Endothelial cell (in vitro differentiated cells): ENCODE measurements around the gene RGS17. TPM values are rescaled to one million over a fixed set of nuclear protein-coding genes. Genes with fewer than 3 reads are reported as not detected.
"Not testable (repeated sequence)": the region's sequence is repeated elsewhere in the genome, so short reads cannot be mapped to it uniquely, and the experiment has no call there.

Source experiments
- DNase-seq: peaks from one replicate; pipeline ENCODE4 v3.0.0; 2021; ENCODE audit warnings: low spot score
- H3K27ac Mint-ChIP-seq: one replicate; pipeline ENCODE4 v1.8.0; 2021; ENCODE audit warnings: mixed read lengths, inconsistent platforms; ENCODE audit not compliant: unreplicated experiment
- H3K27me3 Mint-ChIP-seq: one replicate; pipeline ENCODE4 v1.8.0; 2021; ENCODE audit warnings: mild to moderate bottlenecking, moderate library complexity, mixed read lengths, inconsistent platforms; ENCODE audit not compliant: unreplicated experiment
- H3K36me3 Mint-ChIP-seq: one replicate; pipeline ENCODE4 v1.8.0; 2021; ENCODE audit warnings: mild to moderate bottlenecking, low read depth, mixed read lengths, inconsistent platforms; ENCODE audit not compliant: unreplicated experiment
- H3K4me1 Mint-ChIP-seq: one replicate; pipeline ENCODE4 v1.8.0; 2021; ENCODE audit warnings: mild to moderate bottlenecking, mixed read lengths, inconsistent platforms; ENCODE audit not compliant: unreplicated experiment
- H3K4me3 Mint-ChIP-seq: one replicate; pipeline ENCODE4 v1.8.0; 2021; ENCODE audit warnings: mild to moderate bottlenecking, mixed read lengths, inconsistent platforms; ENCODE audit not compliant: unreplicated experiment
- H3K9me3 Mint-ChIP-seq: one replicate; pipeline ENCODE4 v1.8.0; 2021; ENCODE audit warnings: mixed read lengths, inconsistent platforms; ENCODE audit not compliant: unreplicated experiment
- CTCF ChIP-seq: fragments of 200-600 bp; sonication (generic); IDR thresholded peaks from one replicate; pipeline ENCODE4 v1.5.0; 2021; ENCODE audit warnings: antibody characterized with exemption; ENCODE audit not compliant: unreplicated experiment
- total RNA-seq: library from RNA; stranded (reverse); fragmentation: NEBNext Ultra II Directional; extraction: Animal tissue kit (Norgen Biotek cat#: 25700); gene quantifications from one replicate; pipeline ENCODE4 v1.2.1, GENCODE V29; 2021; ENCODE audit not compliant: unreplicated experiment

The RGS17 gene
- total RNA-seq, 1 donor from 2014 or later: 12.0 TPM

- Mint-ChIP-seq H3K27me3 (peaks cover 4% of the 10 kb centered on the region), H3K9me3 (no peaks in the 10 kb centered on the region), H3K36me3 (peaks cover 16% of the 10 kb centered on the region), H3K4me1 (peaks cover 9% of the 10 kb centered on the region), H3K27ac (no peak overlapping the region), H3K4me3 (no peak overlapping the region)
- DNase-seq: no peak
- TF ChIP-seq CTCF: no peak
Observed at GRCh38 chr6:153117986-153118879, 12.8 kb downstream of the RGS17 start.

- H3K27ac Mint-ChIP-seq, H3K9me3 Mint-ChIP-seq, H3K27me3 Mint-ChIP-seq, DNase-seq, H3K4me3 Mint-ChIP-seq: not testable (repeated sequence)
- H3K4me1 Mint-ChIP-seq: peaks cover 19% of the 10 kb centered on the region
- H3K36me3 Mint-ChIP-seq: peaks cover 24% of the 10 kb centered on the region
Observed at GRCh38 chr6:153111082-153111481, 20.0 kb downstream of the RGS17 start.

DNA sequence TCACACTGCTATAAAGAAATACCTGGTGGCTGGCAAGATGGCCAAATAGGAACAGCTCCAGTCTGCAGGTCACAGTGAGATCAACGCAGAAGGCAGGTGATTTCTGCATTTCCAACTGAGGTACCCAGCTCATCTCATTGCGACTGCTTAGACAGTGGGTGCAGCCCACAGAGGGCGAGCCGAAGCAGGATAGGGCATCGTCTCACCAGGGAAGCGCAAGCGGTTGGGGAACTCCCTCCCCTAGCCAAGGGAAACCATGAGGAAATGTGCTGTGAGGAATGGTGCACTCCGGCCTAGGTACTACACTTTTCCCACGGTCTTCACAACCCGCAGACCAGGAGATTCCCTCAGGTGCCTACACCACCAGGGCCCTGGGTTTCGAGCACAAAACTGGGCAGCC is 20.5 kb downstream of the RGS17 start:
- DNase-seq, H3K27ac Mint-ChIP-seq, H3K27me3 Mint-ChIP-seq, H3K9me3 Mint-ChIP-seq: not testable (repeated sequence)
- Mint-ChIP-seq H3K4me1 (peaks cover 19% of the 10 kb centered on the region), H3K36me3 (peaks cover 24% of the 10 kb centered on the region), H3K4me3 (peak overlapping the region; percentile 33)

DNA sequence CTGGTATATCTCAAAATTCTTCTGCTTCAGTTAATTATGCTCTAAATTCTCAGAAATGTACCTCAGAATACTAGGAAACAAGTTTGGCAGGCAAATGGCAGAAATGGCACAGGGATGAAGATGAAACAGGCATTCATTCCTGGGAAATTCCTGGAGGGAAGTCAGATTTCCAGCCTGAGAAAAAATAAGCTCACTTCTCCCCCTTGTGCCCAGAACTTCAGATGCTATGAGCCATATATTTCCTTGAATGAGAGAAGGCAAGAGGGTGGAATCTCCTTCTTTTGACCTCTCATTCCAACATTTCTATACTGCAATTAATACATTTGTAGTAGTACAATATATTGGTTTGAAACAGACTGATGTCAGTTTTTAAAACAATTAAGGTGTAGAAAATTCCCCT is 22.8 kb downstream of the RGS17 start:
- H3K36me3 Mint-ChIP-seq: peaks cover 10% of the 10 kb centered on the region
- peaks cover 5% of the 10 kb centered on the region for H3K27me3 Mint-ChIP-seq
- H3K4me3 Mint-ChIP-seq: no peak overlapping the region
- no peaks in the 10 kb centered on the region for H3K9me3 Mint-ChIP-seq
- no peak for DNase-seq
- TF ChIP-seq CTCF: no peak
- no peak overlapping the region for H3K27ac Mint-ChIP-seq
- H3K4me1 Mint-ChIP-seq: peaks cover 25% of the 10 kb centered on the region

- no peak for TF ChIP-seq CTCF
- Mint-ChIP-seq H3K36me3 (no peaks in the 10 kb centered on the region), H3K4me1 (peaks cover 25% of the 10 kb centered on the region), H3K27ac (no peak overlapping the region), H3K9me3 (no peaks in the 10 kb centered on the region), H3K4me3 (no peak overlapping the region), H3K27me3 (peaks cover 1% of the 10 kb centered on the region)
- no peak for DNase-seq
Observed at GRCh38 chr6:153106021-153106420, 25.1 kb downstream of the RGS17 start.

DNA sequence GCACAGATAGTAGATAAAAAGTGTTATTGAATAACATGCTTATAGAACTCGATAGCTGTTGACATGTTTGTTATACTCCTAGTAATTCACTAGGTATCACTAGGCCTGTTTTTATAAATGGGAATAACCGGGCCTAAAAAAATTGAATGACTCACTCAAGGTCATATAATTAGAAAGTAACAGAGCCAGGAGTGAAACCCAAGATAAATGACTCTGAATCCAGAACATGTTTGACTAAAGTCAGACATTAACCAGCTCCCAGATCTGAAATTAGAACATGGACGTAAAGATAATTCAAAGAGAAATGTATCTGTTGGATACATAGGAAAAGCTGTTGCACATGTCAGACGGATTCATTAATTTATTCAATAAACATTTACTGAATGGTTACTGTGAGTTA is 26.9 kb downstream of the RGS17 start:
- Mint-ChIP-seq H3K4me1 (peaks cover 12% of the 10 kb centered on the region), H3K9me3 (no peaks in the 10 kb centered on the region), H3K36me3 (no peaks in the 10 kb centered on the region), H3K27ac (no peak overlapping the region), H3K27me3 (peaks cover 1% of the 10 kb centered on the region), H3K4me3 (no peak overlapping the region)
- DNase-seq: no peak
- TF ChIP-seq CTCF: no peak
